OCI-LY7 (cell line): ENCODE data around the gene TWF2.
"Not testable (repeated sequence)": the region's sequence is repeated elsewhere in the genome, so short reads cannot be mapped to it uniquely, and the experiment has no call there.

Experiments
- CTCF ChIP-seq: fragments of 200-600 bp; sonication (generic); conservative IDR thresholded peaks from 2 replicates; pipeline ENCODE4 v1.5.1; 2014; ENCODE audit warnings: mild to moderate bottlenecking, antibody characterized with exemption, low read length, moderate library complexity, mixed read lengths
- EZH2phosphoT487 ChIP-seq: fragments of 200-600 bp; sonication (generic); IDR thresholded peaks from 2 replicates; pipeline ENCODE4 v1.6.1; 2018; ENCODE audit warnings: low read depth, borderline replicate concordance, mild to moderate bottlenecking, mixed run types, antibody characterized with exemption, low read length, moderate library complexity, mixed read lengths

GRCh38 chr3:52272172-52272571 lies 33.2 kb upstream of the TWF2 start:
- not testable (repeated sequence) for TF ChIP-seq CTCF, EZH2phosphoT487
